Renal pelvis (tissue), 12 donors: ENCODE data around the gene KCNK18. TPM values are rescaled to one million over a fixed set of nuclear protein-coding genes. Genes with fewer than 3 reads are reported as not detected.

Source experiments
- DNase-seq: peaks from one replicate; pipeline ENCODE4 v3.0.0-alpha.2; 2013
- long read RNA-seq, 16 experiments: transcript quantifications; one replicate each; lab custom pipeline, GENCODE V29; 2026
- polyA plus RNA-seq, 3 donors: library from polyadenylated mRNA; unstranded; fragments of 120-200 nt; gene quantifications; one replicate each; pipeline ENCODE4 v1.2.1, GENCODE V29; 2013; ENCODE audit not compliant: insufficient read length in 3 of 3

The KCNK18 gene
- polyA plus RNA-seq: not detected
- long read RNA-seq, donor 1: 0 reads
- long read RNA-seq, donor 2: 0 reads
- long read RNA-seq, donor 3: 0 reads
- long read RNA-seq, donor 4: 0 reads
- long read RNA-seq, donor 5: 0 reads
- long read RNA-seq, donor 6: 0 reads
- long read RNA-seq, donor 7: 0 reads
- long read RNA-seq, donor 8: 0 reads
- long read RNA-seq, donor 9: 0 reads
- long read RNA-seq, donor 10: 0 reads
- long read RNA-seq, donor 11: 0 reads
- long read RNA-seq, donor 12: 0 reads
- long read RNA-seq, donor 13: 0 reads
- long read RNA-seq, donor 14: 0 reads
- long read RNA-seq, donor 15: 0 reads
- long read RNA-seq, donor 16: 0 reads

DNA sequence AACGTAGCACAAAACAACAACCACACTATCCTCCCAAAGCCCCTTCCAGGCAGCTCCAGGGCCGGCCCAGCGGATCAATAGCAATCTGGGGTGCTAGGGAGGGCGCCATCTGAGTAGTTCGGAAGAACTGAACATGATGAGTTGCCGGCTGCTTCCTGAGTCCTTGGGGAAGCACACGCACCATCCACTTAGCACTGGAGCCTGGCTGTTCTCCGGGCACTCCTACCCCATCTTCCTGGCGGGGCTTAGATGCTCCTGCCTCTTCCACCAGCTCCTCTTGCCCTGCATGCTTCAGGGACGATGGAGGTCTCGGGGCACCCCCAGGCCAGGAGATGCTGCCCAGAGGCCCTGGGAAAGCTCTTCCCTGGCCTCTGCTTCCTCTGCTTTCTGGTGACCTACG lies at the start of gene KCNK18:
KCNK18 (plus strand) TSS at position 301 of the 400 bp plus-strand sequence; CDS start at position 301, 0 bp downstream.
- DNase-seq: no peak

DNA sequence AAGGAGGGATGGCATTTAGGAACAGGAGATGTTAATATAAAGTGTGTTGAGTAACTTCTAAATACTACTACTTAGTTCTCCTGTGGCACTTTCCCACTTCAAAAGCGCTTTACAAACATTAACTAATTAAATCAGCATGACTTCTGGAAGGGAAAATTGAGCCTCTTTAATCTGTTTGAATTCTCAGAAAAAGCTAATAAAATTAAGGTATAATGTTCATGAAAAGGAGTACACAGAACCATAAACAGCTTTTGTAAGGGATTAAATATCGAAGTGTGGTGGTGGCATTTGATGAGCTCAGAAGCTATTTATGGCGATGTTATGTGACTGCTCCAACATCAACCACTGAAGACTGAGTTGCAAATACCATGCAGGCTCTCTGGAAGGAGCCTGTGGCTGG lies 49.0 kb upstream of the KCNK18 start:
- DNase-seq: no peak

DNA sequence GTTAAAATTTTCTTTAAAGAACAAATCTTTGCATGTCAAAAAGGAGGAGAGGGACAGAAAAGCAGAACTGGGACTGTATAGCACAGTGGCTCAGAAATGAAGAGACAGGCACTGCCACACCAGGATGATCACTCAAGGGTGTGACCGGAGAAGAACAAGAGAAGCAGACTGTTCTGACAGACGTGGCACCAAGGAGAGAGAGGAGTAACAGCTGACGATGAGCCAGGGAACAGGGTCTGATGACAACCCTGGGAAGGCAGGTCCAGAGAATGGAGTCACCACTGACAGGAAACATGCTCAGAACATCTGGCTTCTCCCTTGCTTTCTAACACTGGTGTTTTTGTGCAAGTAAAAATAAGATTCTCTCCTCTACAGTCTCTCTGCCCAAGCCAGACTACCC lies 44.6 kb upstream of the KCNK18 start:
- DNase-seq: no peak

DNA sequence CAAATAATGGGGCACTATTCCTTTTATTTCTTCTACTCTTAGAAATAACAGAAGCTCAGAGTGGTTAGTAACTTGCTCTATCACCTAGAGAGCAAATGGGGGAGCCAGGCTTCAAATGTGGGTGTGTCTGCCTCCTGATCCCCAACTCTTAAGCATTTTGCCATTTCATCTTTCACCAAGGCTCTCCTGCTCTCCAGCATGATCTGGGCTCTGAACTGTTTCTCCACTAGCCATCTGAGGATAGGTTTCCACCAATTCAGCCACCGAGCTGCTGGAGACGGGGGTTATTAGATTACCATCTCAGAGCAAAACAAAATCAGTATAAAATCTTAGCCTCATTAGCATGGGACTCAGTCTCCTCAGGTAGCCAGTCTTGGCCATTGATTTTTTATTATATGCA lies 39.0 kb upstream of the KCNK18 start:
- no peak for DNase-seq

DNA sequence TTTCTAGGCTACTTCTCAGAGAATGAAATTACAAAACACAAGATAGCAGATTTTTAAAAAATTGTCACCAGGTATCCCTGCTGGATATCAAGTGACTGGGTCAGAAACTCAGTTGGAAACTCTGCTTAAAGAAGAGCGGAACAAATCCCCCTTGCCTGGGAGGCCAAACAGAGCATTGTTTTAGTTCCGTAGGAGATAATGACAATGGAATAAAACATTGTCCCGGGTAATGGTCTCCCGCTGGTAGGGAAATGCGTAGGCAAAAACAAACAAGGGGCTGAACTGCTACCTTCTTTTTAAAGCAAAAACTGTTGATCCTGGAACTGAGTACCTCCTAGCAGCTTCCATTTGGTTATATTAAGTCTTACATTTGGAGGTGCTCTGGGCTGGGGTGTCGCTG lies 37.9 kb upstream of the KCNK18 start:
- no peak for DNase-seq

DNA sequence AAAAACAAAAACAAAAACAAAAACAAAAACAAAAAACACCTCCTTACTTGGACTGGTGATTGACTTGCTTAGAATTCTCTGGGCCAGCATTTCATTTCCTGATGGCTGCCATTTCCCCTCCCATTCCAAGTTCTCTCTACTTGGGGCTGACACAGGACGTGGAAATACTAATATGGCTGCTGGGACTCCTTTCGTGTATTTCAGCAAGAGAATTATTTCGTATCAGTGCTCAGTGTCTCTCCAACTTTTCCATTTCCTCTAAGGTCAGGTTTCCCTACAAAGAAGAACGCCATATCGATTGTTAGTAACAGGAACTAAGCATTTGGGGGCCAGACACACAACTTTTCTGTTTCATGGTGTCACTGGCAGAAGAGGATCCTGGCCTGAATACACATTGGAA lies 36.7 kb upstream of the KCNK18 start:
- no peak for DNase-seq

DNA sequence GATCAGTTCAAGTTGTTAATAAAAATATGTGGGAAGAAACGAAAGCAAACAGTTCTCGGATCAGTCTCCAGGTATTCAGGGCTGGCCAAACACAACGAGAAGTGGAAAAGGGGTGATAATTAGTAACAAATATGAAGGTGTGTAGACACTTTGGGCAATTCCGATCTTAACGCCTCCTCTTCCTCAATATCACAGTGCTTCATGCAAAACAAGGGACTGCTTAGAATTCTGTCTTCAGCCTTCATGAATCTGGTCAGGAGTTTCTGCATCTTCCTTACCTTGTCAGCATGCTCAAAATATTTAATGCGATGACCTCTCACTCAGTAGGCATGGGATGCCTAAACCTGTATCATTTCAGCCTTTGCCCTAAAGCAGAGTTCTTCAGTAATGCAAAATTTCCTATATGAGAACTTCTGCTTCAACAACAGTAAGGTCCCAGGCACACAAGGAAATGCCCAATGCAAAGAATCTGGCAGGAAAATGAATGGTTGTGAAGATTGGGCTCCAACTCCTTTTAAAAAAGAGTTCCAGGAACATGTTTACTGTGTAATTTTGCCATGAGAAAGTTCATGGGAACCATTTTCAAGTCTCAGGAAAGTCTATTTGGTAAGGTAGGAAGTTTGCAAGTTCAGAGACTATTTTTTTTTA lies 35.8 kb upstream of the KCNK18 start:
- DNase-seq: no peak

DNA sequence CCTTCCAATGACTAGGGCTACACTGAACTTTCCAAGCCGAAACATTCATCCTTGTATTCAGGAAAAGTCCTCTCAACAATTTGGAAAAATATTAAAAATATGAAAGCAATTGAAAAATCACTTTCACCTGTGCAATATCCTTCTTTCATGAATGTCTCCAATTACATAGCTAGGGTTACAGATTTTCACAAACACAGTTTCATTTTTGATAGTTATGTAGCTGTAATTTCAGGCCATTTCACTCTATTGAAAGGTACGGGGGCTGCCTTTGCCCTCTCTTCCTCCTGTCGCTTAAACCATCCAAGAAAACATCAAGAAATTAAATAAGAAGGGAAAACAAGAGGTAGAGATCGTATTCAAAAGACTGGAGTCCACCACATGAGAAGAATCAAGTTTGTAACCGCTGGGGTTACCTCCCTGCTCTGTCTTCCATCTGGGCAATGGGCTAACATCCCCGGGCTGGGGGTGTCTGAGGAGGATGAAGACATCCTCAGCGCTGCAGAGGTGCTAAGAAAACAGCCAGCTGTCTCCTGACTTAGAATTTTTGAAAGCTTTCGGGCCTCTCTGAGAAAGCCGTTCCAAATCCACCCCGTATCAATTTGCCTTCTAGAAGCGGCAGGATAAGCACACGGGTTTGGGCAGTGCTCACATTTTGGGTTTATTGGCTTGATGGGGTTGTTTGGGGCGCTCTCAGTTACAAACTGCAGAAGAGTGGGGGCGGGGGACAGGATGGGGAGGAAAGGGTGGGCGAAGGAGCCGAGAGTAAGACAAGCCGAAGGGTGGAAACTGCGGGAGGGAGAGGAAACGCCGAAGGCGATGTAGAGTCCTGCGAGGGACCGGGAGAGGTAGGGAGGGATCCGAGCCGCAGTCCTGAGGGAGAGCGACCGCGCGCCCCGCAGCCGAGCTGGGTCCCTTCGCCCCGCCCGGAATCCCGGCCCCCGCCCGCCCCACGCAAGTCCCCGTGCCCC lies 34.9 kb upstream of the KCNK18 start:
- no peak for DNase-seq

DNA sequence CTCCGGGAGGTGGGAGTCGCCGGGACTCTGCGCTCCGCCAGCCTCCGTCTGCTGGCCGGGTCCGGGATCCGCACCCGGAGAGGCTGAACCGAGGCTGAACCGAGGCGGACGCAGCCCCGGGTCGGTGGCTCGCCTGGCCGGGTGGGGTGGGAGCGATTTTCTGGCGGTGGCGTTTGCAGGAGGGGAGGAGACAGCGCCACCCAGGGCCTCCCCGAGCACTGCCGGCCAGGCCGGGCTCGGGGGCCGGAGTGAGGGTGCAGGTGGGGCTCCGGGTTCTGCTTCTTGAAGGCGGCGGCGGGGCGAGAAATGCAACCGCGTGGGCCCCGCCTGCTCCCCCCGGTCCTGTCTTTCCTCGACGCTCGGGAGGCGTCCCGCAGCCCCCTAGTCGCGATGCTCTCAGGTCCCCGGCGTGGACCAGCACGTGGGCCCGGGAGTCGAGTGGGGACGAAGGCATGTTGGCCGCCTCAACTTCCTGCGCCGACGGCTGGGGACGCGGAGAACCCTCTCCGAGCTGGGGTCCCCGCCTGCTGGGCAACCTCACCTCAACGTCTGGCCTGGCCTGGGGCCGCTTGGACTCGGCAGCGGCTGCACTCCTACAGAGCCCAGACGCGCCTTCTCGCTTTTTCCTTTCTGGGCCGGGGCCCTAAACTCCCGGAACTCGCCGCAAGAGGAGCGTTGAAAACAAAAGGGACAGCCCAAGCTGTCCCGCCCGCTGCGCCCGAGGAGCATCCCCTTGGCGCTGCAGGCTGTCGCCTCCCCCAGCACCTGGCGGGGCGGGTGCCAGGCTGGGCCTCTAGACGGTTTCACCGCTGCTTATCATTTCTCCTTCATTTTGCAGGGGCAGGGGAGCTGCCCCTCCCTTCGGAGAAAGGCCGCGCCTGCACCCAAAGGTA lies 34.0 kb upstream of the KCNK18 start:
- DNase-seq: no peak

DNA sequence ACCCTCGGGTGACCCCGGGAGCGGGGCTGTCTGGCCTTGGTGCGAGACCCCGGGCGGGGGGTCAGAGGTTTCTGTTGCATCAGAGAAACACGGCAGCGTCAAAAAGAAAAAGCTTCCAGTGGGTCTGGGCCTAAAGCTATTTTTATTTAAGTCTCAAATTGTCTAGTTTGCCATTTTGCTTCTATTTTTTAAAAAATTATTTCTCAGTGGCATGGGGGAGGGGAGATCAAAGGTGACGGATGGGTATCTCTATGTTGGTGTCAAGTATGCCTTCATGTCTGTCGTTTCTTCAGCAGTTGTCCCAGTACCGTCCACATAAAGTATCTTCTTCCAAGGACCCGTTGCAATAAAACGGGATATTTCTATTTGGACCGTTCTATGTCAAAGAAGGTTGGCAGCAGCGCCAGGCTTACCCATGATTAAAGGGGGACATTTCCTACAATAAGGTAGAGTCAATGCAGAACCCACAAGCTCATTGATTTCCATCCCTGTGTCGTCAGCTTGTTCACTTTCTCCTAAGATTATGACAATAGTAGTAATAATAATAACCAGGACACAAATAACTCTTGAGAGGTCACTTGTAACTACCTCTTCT lies 33.2 kb upstream of the KCNK18 start:
- no peak for DNase-seq

DNA sequence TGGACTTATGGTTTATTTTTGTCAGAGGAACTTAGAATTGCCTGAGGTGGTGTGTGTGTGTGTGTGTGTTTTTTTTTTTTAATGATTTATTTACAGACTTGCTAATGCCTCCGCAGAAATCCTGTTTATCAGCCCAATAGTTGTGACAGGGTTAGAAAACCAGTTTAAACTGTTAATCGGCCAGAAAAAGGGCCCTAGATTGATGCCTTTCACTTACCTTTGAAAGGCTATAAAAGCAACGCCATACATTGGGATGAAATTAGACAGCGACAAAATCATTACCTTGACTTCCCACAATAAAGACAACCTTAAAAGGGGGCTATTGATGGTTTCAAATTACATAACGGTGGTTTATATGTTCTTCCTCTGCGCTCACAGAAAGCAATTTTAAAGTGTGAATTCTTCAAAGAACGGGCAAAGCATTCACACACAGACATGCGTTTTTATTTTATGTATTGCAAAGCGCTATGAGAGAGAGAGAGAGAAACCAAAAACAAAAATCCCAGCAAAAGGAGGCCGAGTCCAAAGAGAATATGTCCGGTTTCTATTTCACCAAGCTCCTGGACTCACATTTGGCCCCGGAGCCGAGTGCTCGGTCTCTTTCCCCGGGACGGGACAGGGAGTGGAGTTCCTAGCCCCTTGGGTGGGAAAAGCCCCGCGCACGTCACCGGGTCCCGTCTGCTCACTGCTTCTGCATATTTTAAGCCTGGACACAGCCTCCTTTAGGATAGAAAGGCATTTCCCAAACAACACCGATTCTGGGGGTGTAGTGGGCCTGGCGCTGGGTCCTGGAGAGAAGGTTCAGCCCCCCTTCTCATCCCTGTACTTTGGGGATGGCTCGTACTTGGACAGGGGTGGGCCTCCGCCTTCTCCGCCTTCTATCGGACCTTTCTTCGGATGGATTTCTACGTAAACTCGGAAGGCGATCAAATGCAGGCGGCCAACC lies 32.4 kb upstream of the KCNK18 start:
- DNase-seq: no peak

DNA sequence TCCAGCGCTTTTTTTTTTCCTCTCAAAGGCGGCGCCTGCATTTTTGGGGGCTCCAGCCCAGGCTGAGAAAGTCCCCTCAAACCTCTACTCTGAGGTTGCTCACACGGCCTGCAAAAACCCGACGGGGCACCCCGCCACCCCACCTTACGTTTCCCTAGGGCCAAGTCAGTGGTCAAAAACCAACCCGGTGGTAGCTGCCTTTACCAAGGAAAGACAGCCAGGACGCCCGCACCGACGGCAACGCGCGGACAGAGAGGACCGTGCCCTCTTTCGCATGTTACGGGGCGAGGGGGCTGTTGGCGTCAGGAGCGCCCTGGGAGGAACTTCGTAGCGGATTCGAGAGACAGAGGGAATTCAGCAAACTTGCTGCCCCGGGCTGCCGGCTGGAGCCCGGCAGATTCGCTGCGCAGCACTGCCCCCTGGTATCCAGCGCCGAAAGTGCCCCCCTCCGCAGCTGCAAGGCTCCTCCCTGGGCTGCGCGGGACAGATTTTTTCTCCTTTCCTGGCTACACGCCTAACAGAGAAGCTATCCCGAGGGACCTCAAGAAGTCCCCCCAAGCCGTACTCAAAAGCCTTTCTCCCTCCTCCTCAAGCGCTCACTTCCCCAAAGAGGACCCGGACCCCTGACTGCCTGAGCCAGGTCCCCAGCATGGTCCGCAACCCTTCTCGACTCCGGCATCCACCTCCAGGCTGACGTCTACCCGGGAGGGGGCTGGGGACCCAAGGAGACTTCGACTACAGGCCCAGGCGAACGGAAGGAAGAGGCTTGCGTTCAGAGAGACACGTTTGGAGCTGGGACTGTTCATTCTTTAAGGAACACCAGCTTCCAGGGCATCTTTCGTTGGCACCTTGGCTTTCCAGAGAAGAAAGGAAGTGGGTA lies 31.5 kb upstream of the KCNK18 start:
- DNase-seq: peak; percentile 58

DNA sequence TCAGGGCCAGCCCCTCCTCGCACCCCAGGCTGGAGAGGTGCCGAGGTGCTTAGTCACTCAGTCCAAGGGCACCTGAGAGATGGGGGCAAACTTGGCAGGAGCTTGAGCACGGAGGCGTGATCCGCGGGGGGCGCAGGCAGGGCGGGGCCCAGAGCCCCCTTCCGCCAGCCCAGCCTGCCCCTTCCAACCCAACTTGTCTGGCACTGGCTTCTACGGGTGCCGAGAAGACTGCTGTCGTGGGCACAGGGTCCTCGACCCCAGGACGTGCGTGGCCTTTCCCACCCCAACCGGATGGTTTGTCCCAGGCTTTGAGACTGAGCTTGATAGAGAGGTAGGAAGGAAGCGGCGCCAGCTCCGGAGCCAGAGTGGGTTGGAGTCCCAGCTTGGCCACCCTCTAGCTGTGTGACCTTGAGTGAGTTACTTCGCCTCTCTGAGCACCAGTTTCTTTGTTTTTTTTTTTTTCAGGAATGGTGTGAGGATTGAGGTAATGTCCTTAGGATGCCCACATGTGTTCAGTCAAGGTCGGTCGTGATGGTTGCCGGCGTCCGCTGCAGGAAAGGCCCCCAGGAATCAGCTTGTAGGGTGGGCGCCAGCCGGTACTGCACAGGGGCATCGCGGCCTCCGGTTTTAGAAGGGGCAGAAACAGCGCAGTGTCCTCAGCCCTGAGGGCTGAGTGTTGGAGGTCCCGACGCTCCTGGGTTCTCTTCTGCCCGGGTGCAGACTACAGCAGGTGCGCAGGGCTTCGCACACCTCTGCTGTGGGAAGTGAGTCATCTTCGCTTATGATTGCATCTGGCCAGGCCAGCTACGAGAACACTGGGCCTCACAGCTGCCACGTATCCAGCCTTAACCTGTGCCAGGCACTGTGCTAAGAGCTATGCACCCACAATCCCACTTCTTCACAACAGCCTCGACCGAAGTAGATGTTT lies 30.6 kb upstream of the KCNK18 start:
- DNase-seq: no peak

DNA sequence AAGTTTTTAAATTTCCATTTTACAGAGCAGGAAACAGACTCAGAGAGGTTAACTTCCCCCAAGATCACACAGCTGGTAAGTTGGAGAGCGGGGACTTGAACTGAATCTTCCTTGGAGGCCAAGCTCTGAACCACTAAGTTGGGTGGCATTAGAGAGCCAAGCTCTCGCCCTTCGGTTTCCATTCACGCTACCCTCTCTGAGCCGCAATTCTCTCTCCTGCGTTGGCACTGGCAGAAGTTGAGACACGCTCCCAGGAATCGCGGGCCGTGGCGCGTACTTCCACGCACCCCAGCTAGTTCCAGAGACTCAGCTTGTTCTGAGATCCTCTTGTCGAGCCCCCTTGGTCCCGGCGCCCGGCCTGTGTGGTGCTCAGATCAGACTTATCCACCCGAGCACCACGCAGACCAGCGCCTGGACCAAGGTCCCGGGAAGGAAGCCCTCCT lies 29.9 kb upstream of the KCNK18 start:
- no peak for DNase-seq

DNA sequence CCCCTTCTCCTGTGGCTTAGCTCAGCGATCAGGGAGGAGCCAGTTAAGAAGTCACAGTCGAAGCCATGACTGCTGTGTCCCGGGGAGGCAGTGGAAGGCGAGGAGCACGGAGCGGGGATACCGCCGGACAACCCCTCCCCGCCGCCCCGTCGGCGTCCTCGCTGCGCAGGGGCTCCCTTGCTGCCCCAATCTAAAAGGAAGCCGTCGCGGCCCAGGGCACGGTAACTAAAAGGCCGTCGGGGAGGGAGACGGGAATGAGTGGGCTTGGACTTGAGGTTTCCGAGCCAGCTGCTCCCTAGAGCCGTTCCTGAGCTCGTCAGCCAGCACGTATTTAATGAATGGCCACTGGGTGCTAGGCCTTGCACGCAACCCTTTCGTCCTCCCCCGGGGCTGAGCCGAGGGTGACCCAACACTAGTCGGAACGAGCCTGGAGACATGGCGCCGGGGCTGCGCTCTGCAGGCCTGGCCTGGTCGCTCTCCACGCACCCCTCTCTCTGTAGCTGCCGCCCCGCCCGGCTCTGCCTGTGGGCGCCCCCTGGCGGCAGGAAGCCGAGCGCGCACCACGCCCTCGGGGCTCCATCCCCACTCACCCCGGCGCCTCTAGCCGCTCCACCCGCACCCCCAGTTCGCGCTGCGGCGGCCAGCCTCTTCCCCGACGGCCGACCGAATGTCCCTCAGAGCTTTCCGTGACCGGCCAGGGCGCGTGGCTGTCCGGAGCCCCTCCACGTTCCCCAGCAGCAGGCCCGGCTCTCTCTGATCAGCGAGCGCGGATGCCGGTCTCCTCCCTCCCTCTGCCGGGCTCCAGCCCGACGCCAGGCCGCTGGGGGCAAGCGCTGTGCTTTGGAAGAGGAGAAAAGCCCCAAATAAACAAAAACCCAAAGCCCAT lies 29.3 kb upstream of the KCNK18 start:
- no peak for DNase-seq

DNA sequence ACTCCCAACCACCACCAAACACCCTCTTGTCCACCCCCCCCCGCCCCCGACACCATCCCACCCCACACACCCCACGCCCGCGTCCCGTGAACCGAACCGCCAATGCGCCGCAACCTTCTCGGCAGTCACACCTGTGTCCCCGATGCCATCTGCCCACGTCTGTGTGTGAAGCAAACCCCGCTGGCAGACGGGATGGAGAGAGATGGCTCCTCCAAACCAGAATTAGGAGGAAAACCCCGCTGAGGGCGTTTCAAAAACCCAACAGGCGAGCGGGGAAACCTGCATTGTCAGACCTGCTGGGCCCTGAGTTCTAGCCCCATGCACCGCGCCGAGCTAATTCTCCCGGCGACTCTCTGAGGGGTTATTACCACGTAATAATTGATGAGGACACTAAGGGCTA lies 28.6 kb upstream of the KCNK18 start:
- no peak for DNase-seq

DNA sequence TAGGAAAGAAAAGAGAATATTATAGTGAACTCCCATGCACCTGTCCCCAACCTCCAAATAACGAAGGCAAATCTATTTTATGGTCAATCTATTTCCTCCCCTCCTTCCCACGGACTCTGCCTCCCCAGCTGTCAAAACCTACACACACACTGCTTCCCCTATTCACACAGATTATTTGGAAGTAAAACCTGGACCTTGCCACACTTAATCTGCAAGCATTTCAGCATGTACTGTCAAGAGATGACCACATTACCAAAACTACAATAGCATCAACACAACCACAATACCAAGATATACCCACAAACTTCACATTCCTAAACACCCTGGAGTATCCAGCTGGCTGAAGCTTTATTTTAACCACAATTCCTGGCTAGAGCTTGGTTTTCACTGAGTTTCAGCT lies 27.8 kb upstream of the KCNK18 start:
- no peak for DNase-seq
